K562 (cell line): Measurements from ENCODE around the gene IL11. TPM values are rescaled to one million over a fixed set of nuclear protein-coding genes. Genes with fewer than 3 reads are reported as not detected.

Source experiments
- ESRRA ChIP-seq: fragments of 450-650 bp; IDR thresholded peaks from 2 replicates; pipeline ENCODE4 v1.6.1; 2014; ENCODE audit warnings: low read depth, mild to moderate bottlenecking, moderate library complexity, borderline replicate concordance
- ETS2 ChIP-seq: IDR thresholded peaks from 2 replicates; pipeline ENCODE4 v1.6.1; 2016; ENCODE audit warnings: borderline replicate concordance, missing genetic modification characterization, mild to moderate bottlenecking, moderate library complexity, missing compliant biosample characterization; ENCODE audit not compliant: poor library complexity, severe bottlenecking
- ETV6 ChIP-seq, 3 experiments: fragments of 150-350 bp in 1 of 3; sonication (generic) in 1 of 3; formaldehyde crosslinking in 1 of 3; IDR thresholded peaks; 2 replicates each; pipeline versions ENCODE4 v1.6.1 to v1.8.0; 2014 to 2022; ENCODE audit warnings: borderline replicate concordance in 2 of 3, low read depth in 2 of 3, antibody characterized with exemption in 1 of 3, low read length in 1 of 3, mild to moderate bottlenecking in 1 of 3, missing genetic modification reagents in 1 of 3
- NCOA4 ChIP-seq: fragments of 450-650 bp; IDR thresholded peaks from 2 replicates; pipeline ENCODE4 v1.6.1; 2018; ENCODE audit warnings: mild to moderate bottlenecking; ENCODE audit not compliant: partially characterized antibody
- NONO ChIP-seq, 2 experiments: fragments of 200-400 bp in 1 of 2; fragments of 450-650 bp in 1 of 2; formaldehyde crosslinking in 1 of 2; IDR thresholded peaks; 2 replicates each; pipeline ENCODE4 v1.6.1; 2017; ENCODE audit warnings: low read depth in 2 of 2, mild to moderate bottlenecking in 2 of 2, moderate library complexity in 2 of 2, low read length in 1 of 2
- SIRT6 ChIP-seq: IDR thresholded peaks from one replicate; pipeline ENCODE4 v1.6.1; 2012; ENCODE audit warnings: low read depth, mild to moderate bottlenecking, control low read depth, inconsistent platforms, low read length, moderate library complexity
- SMARCA4 ChIP-seq: fragments of 450-650 bp; IDR thresholded peaks from 2 replicates; pipeline ENCODE4 v1.6.1; 2016
- ZBTB8A ChIP-seq: fragments of 450-650 bp; IDR thresholded peaks from 2 replicates; pipeline ENCODE4 v1.6.1; 2018; ENCODE audit warnings: mild to moderate bottlenecking, moderate library complexity; ENCODE audit not compliant: partially characterized antibody
- ZNF586 ChIP-seq: fragments of 450-650 bp; formaldehyde crosslinking; conservative IDR thresholded peaks from 2 replicates; pipeline ENCODE4 v1.4.0; 2020; ENCODE audit warnings: mild to moderate bottlenecking, moderate library complexity
- ZNF75A ChIP-seq: fragments of 450-650 bp; formaldehyde crosslinking; IDR thresholded peaks from 2 replicates; pipeline ENCODE4 v1.4.0; 2020; ENCODE audit warnings: mild to moderate bottlenecking
- polyA plus RNA-seq, 8 experiments: library from polyadenylated mRNA; depleted of rRNA in 4 of 8; stranded (reverse) in 5 of 8; unstranded in 3 of 8; fragments of >200 nt; fragmentation: Nextera tagmentation in 2 of 8; fragmentation: Illumina TruSeq in 1 of 8; extraction: Ambion mirVana in 2 of 8; extraction: Trizol in 1 of 8; gene quantifications; 2 replicates each; pipeline versions ENCODE4 v1.2.1 to v1.2.3, GENCODE V29; 2011 to 2014; ENCODE audit warnings: inconsistent platforms in 1 of 8, missing spikeins in 1 of 8
- total RNA-seq, 7 experiments: library from RNA; depleted of rRNA in 6 of 7; stranded (reverse); fragments of >200 nt in 6 of 7; fragmentation: Illumina TruSeq in 2 of 7; extraction: Trizol in 2 of 7; gene quantifications; 2 replicates each; pipeline versions ENCODE4 v1.2.1 to v1.2.3, GENCODE V29; 2011 to 2021; ENCODE audit warnings: low replicate concordance in 1 of 7
- TF ChIP-seq, protein P1 (sequence below): sonication (generic); formaldehyde crosslinking; IDR thresholded peaks from 2 replicates; pipeline ENCODE4 v1.8.0; 2022; ENCODE audit warnings: mild to moderate bottlenecking, low read depth, missing genetic modification reagents
- TF ChIP-seq, protein P2 (sequence below): fragments of 450-650 bp; IDR thresholded peaks from 2 replicates; pipeline ENCODE4 v1.6.1; 2017; ENCODE audit warnings: antibody characterized with exemption, mild to moderate bottlenecking
- TF ChIP-seq, protein P3 (sequence below): sonication (generic); formaldehyde crosslinking; IDR thresholded peaks from 2 replicates; pipeline ENCODE4 v1.8.0; 2022; ENCODE audit warnings: missing genetic modification reagents, mild to moderate bottlenecking, borderline replicate concordance
- TF ChIP-seq, protein P4 (sequence below): fragments of 250-450 bp; sonication (Bioruptor Pico); IDR thresholded peaks from 2 replicates; pipeline ENCODE4 v1.4.0; 2020; ENCODE audit warnings: borderline replicate concordance
- TF ChIP-seq, protein P5 (sequence below), 2 experiments: fragments of 450-650 bp; IDR thresholded peaks; 2 replicates each; pipeline ENCODE4 v1.6.1; 2018; ENCODE audit warnings: mild to moderate bottlenecking in 2 of 2, low read depth in 1 of 2; ENCODE audit not compliant: partially characterized antibody in 2 of 2

Gene IL11
- total and polyA plus RNA-seq, 9 of the 15 experiments (the other 6 are each of a cell fraction or from before 2014, with no cell fraction given), result 0.04 to 0.42 (median 0.06) TPM; not detected in 6

DNA sequence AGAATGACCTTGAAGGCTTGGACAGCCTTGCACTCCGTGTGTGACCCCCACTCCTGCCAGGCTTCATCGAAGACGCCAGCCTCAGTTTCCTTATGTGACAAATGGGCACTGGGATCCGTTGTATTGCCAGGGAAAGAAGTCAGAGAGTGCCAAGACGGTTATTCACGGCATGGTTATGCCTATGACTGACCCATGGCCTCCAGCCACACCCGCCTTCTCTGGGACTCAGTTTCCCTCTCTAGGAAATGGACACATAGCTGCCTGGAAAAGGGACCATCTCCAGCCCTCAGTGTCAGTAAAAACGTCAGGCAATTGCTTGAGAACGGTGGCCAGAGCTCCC, 38.2 kb upstream of the IL11 start (continued):
- TF ChIP-seq ETV6 (IDR thresholded peaks at IDR 0.05; ENCODE audit: borderline replicate concordance in 1 of 2, low read depth in 2 of 2, low read length in 1 of 2), result no peak
- TF ChIP-seq ETV6 (CRISPR knock-in tag; IDR thresholded peaks at IDR 0.05; ENCODE audit: borderline replicate concordance), result no peak
- TF ChIP-seq, protein P1, sequence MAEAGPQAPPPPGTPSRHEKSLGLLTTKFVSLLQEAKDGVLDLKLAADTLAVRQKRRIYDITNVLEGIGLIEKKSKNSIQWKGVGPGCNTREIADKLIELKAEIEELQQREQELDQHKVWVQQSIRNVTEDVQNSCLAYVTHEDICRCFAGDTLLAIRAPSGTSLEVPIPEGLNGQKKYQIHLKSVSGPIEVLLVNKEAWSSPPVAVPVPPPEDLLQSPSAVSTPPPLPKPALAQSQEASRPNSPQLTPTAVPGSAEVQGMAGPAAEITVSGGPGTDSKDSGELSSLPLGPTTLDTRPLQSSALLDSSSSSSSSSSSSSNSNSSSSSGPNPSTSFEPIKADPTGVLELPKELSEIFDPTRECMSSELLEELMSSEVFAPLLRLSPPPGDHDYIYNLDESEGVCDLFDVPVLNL (CRISPR knock-in tag), result no peak
- peak; percentile 0; the same call in 1 of the 2 replicates for TF ChIP-seq ESRRA
- TF ChIP-seq ETS2, result no peak
- TF ChIP-seq ZNF75A (CRISPR knock-in tag), result no peak
- TF ChIP-seq, protein P2, sequence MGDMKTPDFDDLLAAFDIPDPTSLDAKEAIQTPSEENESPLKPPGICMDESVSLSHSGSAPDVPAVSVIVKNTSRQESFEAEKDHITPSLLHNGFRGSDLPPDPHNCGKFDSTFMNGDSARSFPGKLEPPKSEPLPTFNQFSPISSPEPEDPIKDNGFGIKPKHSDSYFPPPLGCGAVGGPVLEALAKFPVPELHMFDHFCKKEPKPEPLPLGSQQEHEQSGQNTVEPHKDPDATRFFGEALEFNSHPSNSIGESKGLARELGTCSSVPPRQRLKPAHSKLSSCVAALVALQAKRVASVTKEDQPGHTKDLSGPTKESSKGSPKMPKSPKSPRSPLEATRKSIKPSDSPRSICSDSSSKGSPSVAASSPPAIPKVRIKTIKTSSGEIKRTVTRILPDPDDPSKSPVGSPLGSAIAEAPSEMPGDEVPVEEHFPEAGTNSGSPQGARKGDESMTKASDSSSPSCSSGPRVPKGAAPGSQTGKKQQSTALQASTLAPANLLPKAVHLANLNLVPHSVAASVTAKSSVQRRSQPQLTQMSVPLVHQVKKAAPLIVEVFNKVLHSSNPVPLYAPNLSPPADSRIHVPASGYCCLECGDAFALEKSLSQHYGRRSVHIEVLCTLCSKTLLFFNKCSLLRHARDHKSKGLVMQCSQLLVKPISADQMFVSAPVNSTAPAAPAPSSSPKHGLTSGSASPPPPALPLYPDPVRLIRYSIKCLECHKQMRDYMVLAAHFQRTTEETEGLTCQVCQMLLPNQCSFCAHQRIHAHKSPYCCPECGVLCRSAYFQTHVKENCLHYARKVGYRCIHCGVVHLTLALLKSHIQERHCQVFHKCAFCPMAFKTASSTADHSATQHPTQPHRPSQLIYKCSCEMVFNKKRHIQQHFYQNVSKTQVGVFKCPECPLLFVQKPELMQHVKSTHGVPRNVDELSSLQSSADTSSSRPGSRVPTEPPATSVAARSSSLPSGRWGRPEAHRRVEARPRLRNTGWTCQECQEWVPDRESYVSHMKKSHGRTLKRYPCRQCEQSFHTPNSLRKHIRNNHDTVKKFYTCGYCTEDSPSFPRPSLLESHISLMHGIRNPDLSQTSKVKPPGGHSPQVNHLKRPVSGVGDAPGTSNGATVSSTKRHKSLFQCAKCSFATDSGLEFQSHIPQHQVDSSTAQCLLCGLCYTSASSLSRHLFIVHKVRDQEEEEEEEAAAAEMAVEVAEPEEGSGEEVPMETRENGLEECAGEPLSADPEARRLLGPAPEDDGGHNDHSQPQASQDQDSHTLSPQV, result peak; percentile 86
- 0 out of 4 replicates have a peak, but pooled peaks of 1 of the 2 experiments have one; percentile 8 for TF ChIP-seq NONO (IDR thresholded peaks at IDR 0.05; ENCODE audit: low read depth in 2 of 2, low read length in 1 of 2)
- TF ChIP-seq SMARCA4, result no peak
- TF ChIP-seq SIRT6, result no peak
- TF ChIP-seq ZBTB8A, result no peak
- TF ChIP-seq, protein P3, sequence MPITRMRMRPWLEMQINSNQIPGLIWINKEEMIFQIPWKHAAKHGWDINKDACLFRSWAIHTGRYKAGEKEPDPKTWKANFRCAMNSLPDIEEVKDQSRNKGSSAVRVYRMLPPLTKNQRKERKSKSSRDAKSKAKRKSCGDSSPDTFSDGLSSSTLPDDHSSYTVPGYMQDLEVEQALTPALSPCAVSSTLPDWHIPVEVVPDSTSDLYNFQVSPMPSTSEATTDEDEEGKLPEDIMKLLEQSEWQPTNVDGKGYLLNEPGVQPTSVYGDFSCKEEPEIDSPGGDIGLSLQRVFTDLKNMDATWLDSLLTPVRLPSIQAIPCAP, result no peak
- TF ChIP-seq, protein P4, sequence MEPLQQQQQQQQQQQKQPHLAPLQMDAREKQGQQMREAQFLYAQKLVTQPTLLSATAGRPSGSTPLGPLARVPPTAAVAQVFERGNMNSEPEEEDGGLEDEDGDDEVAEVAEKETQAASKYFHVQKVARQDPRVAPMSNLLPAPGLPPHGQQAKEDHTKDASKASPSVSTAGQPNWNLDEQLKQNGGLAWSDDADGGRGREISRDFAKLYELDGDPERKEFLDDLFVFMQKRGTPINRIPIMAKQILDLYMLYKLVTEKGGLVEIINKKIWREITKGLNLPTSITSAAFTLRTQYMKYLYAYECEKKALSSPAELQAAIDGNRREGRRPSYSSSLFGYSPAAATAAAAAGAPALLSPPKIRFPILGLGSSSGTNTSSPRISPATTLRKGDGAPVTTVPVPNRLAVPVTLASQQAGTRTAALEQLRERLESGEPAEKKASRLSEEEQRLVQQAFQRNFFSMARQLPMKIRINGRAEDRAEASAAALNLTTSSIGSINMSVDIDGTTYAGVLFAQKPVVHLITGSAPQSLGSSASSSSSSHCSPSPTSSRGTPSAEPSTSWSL (CRISPR knock-in tag), result no peak
- TF ChIP-seq ZNF586 (CRISPR knock-in tag), result no peak
- TF ChIP-seq, protein P5, sequence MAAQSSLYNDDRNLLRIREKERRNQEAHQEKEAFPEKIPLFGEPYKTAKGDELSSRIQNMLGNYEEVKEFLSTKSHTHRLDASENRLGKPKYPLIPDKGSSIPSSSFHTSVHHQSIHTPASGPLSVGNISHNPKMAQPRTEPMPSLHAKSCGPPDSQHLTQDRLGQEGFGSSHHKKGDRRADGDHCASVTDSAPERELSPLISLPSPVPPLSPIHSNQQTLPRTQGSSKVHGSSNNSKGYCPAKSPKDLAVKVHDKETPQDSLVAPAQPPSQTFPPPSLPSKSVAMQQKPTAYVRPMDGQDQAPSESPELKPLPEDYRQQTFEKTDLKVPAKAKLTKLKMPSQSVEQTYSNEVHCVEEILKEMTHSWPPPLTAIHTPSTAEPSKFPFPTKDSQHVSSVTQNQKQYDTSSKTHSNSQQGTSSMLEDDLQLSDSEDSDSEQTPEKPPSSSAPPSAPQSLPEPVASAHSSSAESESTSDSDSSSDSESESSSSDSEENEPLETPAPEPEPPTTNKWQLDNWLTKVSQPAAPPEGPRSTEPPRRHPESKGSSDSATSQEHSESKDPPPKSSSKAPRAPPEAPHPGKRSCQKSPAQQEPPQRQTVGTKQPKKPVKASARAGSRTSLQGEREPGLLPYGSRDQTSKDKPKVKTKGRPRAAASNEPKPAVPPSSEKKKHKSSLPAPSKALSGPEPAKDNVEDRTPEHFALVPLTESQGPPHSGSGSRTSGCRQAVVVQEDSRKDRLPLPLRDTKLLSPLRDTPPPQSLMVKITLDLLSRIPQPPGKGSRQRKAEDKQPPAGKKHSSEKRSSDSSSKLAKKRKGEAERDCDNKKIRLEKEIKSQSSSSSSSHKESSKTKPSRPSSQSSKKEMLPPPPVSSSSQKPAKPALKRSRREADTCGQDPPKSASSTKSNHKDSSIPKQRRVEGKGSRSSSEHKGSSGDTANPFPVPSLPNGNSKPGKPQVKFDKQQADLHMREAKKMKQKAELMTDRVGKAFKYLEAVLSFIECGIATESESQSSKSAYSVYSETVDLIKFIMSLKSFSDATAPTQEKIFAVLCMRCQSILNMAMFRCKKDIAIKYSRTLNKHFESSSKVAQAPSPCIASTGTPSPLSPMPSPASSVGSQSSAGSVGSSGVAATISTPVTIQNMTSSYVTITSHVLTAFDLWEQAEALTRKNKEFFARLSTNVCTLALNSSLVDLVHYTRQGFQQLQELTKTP (IDR thresholded peaks at IDR 0.05; ENCODE audit: low read depth in 1 of 2, partially characterized antibody in 2 of 2), result no peak
- TF ChIP-seq NCOA4, result peak; percentile 54
